Nephron (organoid): ENCODE data around the gene MBOAT1.
A peak's percentile ranks its signal among the peaks of the same experiment; 100 is the strongest.

Source experiments
- H3K27ac Mint-ChIP-seq, 3 experiments: 2 replicates each; pipeline ENCODE4 v1.8.0; 2020; ENCODE audit warnings: mixed read lengths in 3 of 3, mild to moderate bottlenecking in 2 of 3, moderate library complexity in 1 of 3
- H3K27me3 Mint-ChIP-seq: 2 replicates; pipeline ENCODE4 v1.8.0; 2021; ENCODE audit warnings: low read depth, mild to moderate bottlenecking, moderate library complexity, mixed read lengths
- H3K36me3 Mint-ChIP-seq: 2 replicates; pipeline ENCODE4 v1.8.0; 2020; ENCODE audit warnings: low read depth, mixed read lengths
- H3K4me1 Mint-ChIP-seq: 2 replicates; pipeline ENCODE4 v1.8.0; 2020; ENCODE audit warnings: mixed read lengths
- H3K4me3 Mint-ChIP-seq, 3 experiments: 2 replicates each; pipeline ENCODE4 v1.8.0; 2020; ENCODE audit warnings: mild to moderate bottlenecking in 3 of 3, mixed read lengths in 3 of 3, moderate library complexity in 2 of 3
- H3K9me3 Mint-ChIP-seq: 2 replicates; pipeline ENCODE4 v1.8.0; 2020; ENCODE audit warnings: mixed read lengths
- TF ChIP-seq, protein P1 (sequence below), 3 experiments: fragments of 200-600 bp; sonication (generic); IDR thresholded peaks; one replicate each; pipeline ENCODE4 v1.5.0; 2021; ENCODE audit warnings: antibody characterized with exemption in 3 of 3; ENCODE audit not compliant: unreplicated experiment in 3 of 3

The MBOAT1 gene

GRCh38 chr6:20119485-20119884 is 92.8 kb downstream of the MBOAT1 start:
- TF ChIP-seq, protein P1, sequence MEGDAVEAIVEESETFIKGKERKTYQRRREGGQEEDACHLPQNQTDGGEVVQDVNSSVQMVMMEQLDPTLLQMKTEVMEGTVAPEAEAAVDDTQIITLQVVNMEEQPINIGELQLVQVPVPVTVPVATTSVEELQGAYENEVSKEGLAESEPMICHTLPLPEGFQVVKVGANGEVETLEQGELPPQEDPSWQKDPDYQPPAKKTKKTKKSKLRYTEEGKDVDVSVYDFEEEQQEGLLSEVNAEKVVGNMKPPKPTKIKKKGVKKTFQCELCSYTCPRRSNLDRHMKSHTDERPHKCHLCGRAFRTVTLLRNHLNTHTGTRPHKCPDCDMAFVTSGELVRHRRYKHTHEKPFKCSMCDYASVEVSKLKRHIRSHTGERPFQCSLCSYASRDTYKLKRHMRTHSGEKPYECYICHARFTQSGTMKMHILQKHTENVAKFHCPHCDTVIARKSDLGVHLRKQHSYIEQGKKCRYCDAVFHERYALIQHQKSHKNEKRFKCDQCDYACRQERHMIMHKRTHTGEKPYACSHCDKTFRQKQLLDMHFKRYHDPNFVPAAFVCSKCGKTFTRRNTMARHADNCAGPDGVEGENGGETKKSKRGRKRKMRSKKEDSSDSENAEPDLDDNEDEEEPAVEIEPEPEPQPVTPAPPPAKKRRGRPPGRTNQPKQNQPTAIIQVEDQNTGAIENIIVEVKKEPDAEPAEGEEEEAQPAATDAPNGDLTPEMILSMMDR (IDR thresholded peaks at IDR 0.05; ENCODE audit: unreplicated experiment in 3 of 3), result no peak
- H3K36me3 Mint-ChIP-seq, result peaks cover 28% of the 10 kb centered on the region
- peak overlapping the region; percentile 34 to 58 (median 55) for H3K27ac Mint-ChIP-seq
- no peaks in the 10 kb centered on the region for H3K27me3 Mint-ChIP-seq
- no peaks in the 10 kb centered on the region for H3K9me3 Mint-ChIP-seq
- H3K4me3 Mint-ChIP-seq, result no peak overlapping the region
- H3K4me1 Mint-ChIP-seq, result peaks cover 52% of the 10 kb centered on the region

- TF ChIP-seq, protein P1 (IDR thresholded peaks at IDR 0.05; ENCODE audit: unreplicated experiment in 3 of 3), result no peak
- peaks cover 52% of the 10 kb centered on the region for H3K4me1 Mint-ChIP-seq
- no peak overlapping the region for H3K4me3 Mint-ChIP-seq
- peaks cover 27% of the 10 kb centered on the region for H3K36me3 Mint-ChIP-seq
- H3K9me3 Mint-ChIP-seq, result no peaks in the 10 kb centered on the region
- H3K27me3 Mint-ChIP-seq, result no peaks in the 10 kb centered on the region
- H3K27ac Mint-ChIP-seq, result peak overlapping the region; percentile 15 to 55 (median 16)
These were observed 93.4 kb downstream of the MBOAT1 start for GRCh38 chr6:20118892-20119291.

GRCh38 chr6:20117474-20117873 is 94.8 kb downstream of the MBOAT1 start:
- Mint-ChIP-seq H3K9me3 (no peaks in the 10 kb centered on the region), H3K36me3 (peaks cover 28% of the 10 kb centered on the region), H3K4me1 (peaks cover 52% of the 10 kb centered on the region), H3K27ac (peak overlapping the region in 2 of 3 experiments; percentile 4 to 17), H3K27me3 (no peaks in the 10 kb centered on the region), H3K4me3 (no peak overlapping the region)
- TF ChIP-seq, protein P1 (IDR thresholded peaks at IDR 0.05; ENCODE audit: unreplicated experiment in 3 of 3), result no peak

DNA sequence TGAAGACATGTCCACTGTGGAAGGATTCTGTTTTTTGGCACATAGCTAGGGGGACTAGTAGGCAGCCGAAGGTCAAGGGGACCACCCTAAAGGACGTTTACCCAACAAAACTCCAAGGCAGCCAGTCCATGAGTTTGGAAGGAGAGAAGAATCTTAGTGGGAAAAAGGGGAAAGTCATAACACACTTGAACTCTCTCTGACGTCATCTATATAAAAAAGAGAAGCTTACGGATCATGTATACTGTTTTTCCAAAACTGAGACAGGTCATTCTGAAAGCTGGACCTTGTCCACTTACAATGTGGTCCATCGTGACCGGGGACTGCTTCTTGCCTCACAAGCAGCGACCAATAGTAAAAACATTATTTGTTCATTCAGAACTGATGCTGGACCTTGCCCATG is 95.5 kb downstream of the MBOAT1 start:
- H3K4me1 Mint-ChIP-seq, result peaks cover 48% of the 10 kb centered on the region
- H3K4me3 Mint-ChIP-seq, result no peak overlapping the region
- no peaks in the 10 kb centered on the region for H3K27me3 Mint-ChIP-seq
- TF ChIP-seq, protein P1 (IDR thresholded peaks at IDR 0.05; ENCODE audit: unreplicated experiment in 3 of 3), result no peak
- H3K27ac Mint-ChIP-seq, result no peak overlapping the region
- H3K9me3 Mint-ChIP-seq, result no peaks in the 10 kb centered on the region
- peaks cover 25% of the 10 kb centered on the region for H3K36me3 Mint-ChIP-seq

DNA sequence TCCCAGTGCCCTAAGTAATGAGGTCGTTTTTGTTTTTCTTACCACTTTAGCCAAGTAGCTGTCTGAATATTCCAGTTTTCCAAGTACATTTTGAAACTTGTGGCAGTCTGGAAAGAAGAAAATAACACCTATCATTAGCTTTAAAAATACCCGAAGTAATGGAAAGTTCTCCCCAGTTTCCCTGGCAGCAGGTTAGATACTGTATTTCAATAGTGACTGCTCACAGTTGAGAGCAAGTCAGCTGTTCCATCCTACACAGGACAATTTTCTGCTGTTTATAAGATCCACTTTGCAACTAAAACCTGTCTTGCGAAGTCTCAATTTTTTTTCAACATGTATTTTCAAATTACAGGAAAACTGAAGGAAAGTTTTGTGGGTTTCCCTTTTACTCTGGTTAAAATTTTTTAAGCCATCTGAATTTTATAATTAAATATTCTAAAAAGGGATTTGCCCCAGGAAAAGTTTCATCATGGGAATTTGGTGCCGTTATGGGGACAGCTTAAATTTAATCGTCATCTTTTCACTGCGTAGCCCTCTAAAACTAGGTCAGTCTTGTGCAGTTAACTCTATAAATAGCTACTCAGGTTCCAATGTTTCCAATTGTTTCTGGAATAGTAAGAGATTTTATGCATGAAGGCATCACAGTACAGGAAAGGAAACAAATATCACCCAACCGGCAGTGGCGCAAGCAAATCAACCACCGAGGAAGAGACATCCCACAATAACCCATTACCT is 96.9 kb downstream of the MBOAT1 start:
- Mint-ChIP-seq H3K36me3 (peaks cover 20% of the 10 kb centered on the region), H3K9me3 (no peaks in the 10 kb centered on the region), H3K27me3 (no peaks in the 10 kb centered on the region), H3K4me3 (peak overlapping the region in 1 of 3 experiments; percentile 15), H3K4me1 (peaks cover 48% of the 10 kb centered on the region), H3K27ac (peak overlapping the region; percentile 32 to 75 (median 52))
- TF ChIP-seq, protein P1 (IDR thresholded peaks at IDR 0.05; ENCODE audit: unreplicated experiment in 3 of 3), result no peak
